Testis (tissue), 3 donors: Measurements from ENCODE around the gene MYL9. TPM values are rescaled to one million over a fixed set of nuclear protein-coding genes. Genes with fewer than 3 reads are reported as not detected.

Experiments
- DNase-seq: peaks from one replicate; pipeline ENCODE4 v3.0.0-alpha.2; 2019
- H3K27ac ChIP-seq, 2 donors: fragments of 200-600 bp; sonication (generic); one replicate each; pipeline ENCODE4 v1.5.1; 2019
- H3K27me3 ChIP-seq: fragments of 200-600 bp; sonication (generic); one replicate; pipeline ENCODE4 v1.5.1; 2019
- H3K36me3 ChIP-seq: fragments of 200-600 bp; sonication (generic); one replicate; pipeline ENCODE4 v1.5.1; 2017; ENCODE audit warnings: low read depth; ENCODE audit errors: missing control alignments
- H3K4me1 ChIP-seq: fragments of 200-600 bp; sonication (generic); one replicate; pipeline ENCODE4 v1.5.1; 2019
- H3K4me3 ChIP-seq, 2 donors: fragments of 200-600 bp; sonication (generic); one replicate each; pipeline ENCODE4 v1.5.1; 2017 to 2019
- H3K9me3 ChIP-seq: fragments of 200-600 bp; sonication (generic); one replicate; pipeline ENCODE4 v1.5.1; 2017
- POLR2A ChIP-seq: fragments of 450-650 bp; IDR thresholded peaks from one replicate; pipeline ENCODE4 v1.6.1; 2017; ENCODE audit warnings: antibody characterized with exemption, mild to moderate bottlenecking, moderate library complexity
- WGBS, 2 donors: methylation state at CpG; one replicate each; pipeline ENCODE4 v1.1.5; 2018; 5-methylcytosine and 5-hydroxymethylcytosine counted together
- intact Hi-C: fragments of 100-400 bp; cut with DNase I; formaldehyde crosslinking; loops from one replicate; pipeline ENCODE4 v1.15.1; 2023; ENCODE audit warnings: low total_unique reads
- polyA plus RNA-seq: library from polyadenylated mRNA; stranded (reverse); fragments of 350-450 nt; fragmentation: Illumina TruSeq; extraction: RNeasy Lipid Tissue Mini Kit (QIAGEN cat#74804); gene quantifications from one replicate; pipeline ENCODE4 v1.2.3, GENCODE V29; 2014; ENCODE audit warnings: low read depth, low replicate concordance; ENCODE audit not compliant: insufficient read depth
- small RNA-seq, 2 donors: library from RNA; depleted of rRNA; stranded (forward); fragments of <200 nt; gene quantifications; one replicate each; pipeline ENCODE3, GENCODE V24; 2016
- total RNA-seq, 2 donors: library from RNA; depleted of rRNA; stranded (reverse); fragments of >200 nt; gene quantifications; one replicate each; pipeline ENCODE4 v1.2.3, GENCODE V29; 2016
- TF ChIP-seq, protein P1 (sequence below), 3 experiments: fragments of 450-650 bp in 2 of 3; fragments of 200-600 bp in 1 of 3; sonication (generic) in 1 of 3; IDR thresholded peaks; one replicate each; pipeline ENCODE4 v1.5.1; 2016 to 2019; ENCODE audit warnings: antibody characterized with exemption in 3 of 3, mild to moderate bottlenecking in 2 of 3, moderate library complexity in 1 of 3

Gene MYL9
- total and polyA plus RNA-seq, 3 donors from 2014 or later, result 177 to 594 (median 265) TPM

DNA sequence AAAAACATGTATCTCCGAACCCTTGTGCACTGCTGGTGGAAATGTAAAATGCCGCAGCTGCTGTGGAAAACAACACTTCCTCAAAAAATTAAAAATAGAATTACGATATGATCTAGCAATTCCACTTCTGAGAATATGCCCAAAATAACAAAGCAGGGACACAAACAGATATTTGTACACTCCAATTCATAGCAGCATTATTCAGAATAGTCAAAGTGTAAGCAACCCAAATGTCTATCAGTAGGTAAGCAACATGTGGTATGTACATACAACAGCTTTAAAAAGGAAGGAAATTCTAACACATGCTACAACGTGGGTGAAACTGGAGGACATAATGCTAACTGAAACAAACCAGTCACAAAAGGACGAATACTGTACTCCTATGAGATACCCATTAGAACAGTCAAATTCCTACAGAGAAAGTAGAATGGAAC is 58.6 kb downstream of the MYL9 start:
- Histone ChIP-seq H3K27ac (peak overlapping the region in 1 of 2 donors; percentile 2), H3K9me3 (no peaks in the 10 kb centered on the region), H3K27me3 (no peaks in the 10 kb centered on the region), H3K36me3 (no peaks in the 10 kb centered on the region), H3K4me1 (peaks cover 13% of the 10 kb centered on the region), H3K4me3 (no peak overlapping the region)
- 38 to 46% methylated on average over 5 of the region's 5 CpGs for WGBS, 2 donors
- DNase-seq, result no peak
- intact Hi-C loops, result loop anchor here (10.0 kb wide), 1 partner anchor 55 kb away; the partner anchor contains the start of gene MYL9
- TF ChIP-seq, protein P1, sequence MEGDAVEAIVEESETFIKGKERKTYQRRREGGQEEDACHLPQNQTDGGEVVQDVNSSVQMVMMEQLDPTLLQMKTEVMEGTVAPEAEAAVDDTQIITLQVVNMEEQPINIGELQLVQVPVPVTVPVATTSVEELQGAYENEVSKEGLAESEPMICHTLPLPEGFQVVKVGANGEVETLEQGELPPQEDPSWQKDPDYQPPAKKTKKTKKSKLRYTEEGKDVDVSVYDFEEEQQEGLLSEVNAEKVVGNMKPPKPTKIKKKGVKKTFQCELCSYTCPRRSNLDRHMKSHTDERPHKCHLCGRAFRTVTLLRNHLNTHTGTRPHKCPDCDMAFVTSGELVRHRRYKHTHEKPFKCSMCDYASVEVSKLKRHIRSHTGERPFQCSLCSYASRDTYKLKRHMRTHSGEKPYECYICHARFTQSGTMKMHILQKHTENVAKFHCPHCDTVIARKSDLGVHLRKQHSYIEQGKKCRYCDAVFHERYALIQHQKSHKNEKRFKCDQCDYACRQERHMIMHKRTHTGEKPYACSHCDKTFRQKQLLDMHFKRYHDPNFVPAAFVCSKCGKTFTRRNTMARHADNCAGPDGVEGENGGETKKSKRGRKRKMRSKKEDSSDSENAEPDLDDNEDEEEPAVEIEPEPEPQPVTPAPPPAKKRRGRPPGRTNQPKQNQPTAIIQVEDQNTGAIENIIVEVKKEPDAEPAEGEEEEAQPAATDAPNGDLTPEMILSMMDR (IDR thresholded peaks at IDR 0.05), result no peak
- TF ChIP-seq POLR2A, result no peak

Small RNA genes within 50 kb of the gene (small RNA-seq; reads per million reads assigned to genes)
- 0 reads per million in 2 donors for gene RF00017

Other genes starting within 250 kb of the MYL9 start
- gene DLGAP4, start 235.2 kb upstream of the MYL9 start, total RNA-seq, result 100 to 1,000 TPM; 110 TPM
- 69.1 TPM for gene DLGAP4, start 235.2 kb upstream of the MYL9 start, polyA plus RNA-seq
- gene TGIF2, start 32.1 kb downstream of the MYL9 start, total RNA-seq, result 10 to 100 TPM; 34.3 to 37.2 TPM
- 24.0 TPM for gene TGIF2, start 32.1 kb downstream of the MYL9 start, polyA plus RNA-seq
- gene RAB5IF, start 64.3 kb downstream of the MYL9 start, total RNA-seq, result 10 to 100 TPM; 75.7 to 81.3 TPM
- gene RAB5IF, start 64.3 kb downstream of the MYL9 start, polyA plus RNA-seq, result 93.1 TPM
- gene SLA2, start 104.7 kb downstream of the MYL9 start, total RNA-seq, result under 1 TPM; 0.47 to 0.87 TPM
- 1.1 TPM for gene SLA2, start 104.7 kb downstream of the MYL9 start, polyA plus RNA-seq
- 10 to 100 TPM; 65.3 to 70.7 TPM for gene NDRG3, start 204.6 kb downstream of the MYL9 start, total RNA-seq
- 202 TPM for gene NDRG3, start 204.6 kb downstream of the MYL9 start, polyA plus RNA-seq
- gene DSN1, start 232.2 kb downstream of the MYL9 start, total RNA-seq, result 10 to 100 TPM; 24.6 to 30.2 TPM
- 38.6 TPM for gene DSN1, start 232.2 kb downstream of the MYL9 start, polyA plus RNA-seq